GM12872 (cell line): ENCODE data around the gene EEF1AKMT2.
A peak's percentile ranks its signal among the peaks of the same experiment; 100 is the strongest.

Source experiments
- TF ChIP-seq, protein P1 (sequence below): IDR thresholded peaks from 3 replicates; pipeline ENCODE4 v1.5.1; 2011; ENCODE audit warnings: low read depth, mild to moderate bottlenecking, low read length, moderate library complexity; ENCODE audit not compliant: insufficient read depth

Gene EEF1AKMT2

DNA sequence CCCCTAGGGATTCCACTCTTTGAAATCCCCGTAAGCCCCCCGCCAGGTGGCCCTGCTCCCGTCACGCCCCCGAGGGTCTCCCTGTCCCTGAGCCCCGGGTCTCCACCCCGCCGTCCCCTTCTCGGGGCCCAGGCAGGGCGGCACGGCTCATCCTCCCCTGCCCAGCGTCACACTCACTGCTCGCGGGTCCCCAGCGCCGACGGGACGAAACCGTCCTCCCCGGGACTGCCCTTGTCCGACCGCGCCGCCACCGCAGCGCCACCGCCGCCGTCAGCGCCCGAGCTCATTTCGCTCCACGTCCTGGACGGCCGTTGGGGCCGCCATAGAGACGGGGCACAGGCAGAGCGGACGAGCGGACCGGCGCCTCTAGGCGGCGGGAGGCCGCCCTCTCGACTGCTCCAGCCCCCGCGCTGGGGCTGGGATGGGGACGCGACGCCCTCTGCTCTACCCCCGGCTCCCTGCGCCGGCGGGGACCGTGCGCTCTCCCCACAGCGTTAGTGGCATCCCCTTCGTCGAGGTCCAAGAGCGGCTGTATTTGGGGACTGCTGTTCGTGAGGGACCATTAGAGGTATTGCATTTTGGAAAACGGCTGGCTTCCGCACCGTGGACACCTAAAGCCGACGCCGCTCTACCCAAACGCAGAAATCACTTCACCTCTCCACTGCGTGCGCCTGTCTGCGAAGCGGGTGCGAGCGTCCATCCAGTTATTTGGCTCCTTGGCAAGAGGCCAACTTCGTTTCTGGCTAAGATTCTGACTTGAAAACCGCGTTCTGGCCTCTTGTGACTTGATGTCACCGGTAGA lies at the start of gene EEF1AKMT2:
Gene EEF1AKMT2 (minus strand): TSS at position 341 of the 802 bp plus-strand sequence. CDS start 54 bp downstream, at position 287.
- TF ChIP-seq, protein P1, sequence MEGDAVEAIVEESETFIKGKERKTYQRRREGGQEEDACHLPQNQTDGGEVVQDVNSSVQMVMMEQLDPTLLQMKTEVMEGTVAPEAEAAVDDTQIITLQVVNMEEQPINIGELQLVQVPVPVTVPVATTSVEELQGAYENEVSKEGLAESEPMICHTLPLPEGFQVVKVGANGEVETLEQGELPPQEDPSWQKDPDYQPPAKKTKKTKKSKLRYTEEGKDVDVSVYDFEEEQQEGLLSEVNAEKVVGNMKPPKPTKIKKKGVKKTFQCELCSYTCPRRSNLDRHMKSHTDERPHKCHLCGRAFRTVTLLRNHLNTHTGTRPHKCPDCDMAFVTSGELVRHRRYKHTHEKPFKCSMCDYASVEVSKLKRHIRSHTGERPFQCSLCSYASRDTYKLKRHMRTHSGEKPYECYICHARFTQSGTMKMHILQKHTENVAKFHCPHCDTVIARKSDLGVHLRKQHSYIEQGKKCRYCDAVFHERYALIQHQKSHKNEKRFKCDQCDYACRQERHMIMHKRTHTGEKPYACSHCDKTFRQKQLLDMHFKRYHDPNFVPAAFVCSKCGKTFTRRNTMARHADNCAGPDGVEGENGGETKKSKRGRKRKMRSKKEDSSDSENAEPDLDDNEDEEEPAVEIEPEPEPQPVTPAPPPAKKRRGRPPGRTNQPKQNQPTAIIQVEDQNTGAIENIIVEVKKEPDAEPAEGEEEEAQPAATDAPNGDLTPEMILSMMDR = peak; percentile 19; the same call in 1 of the 3 replicates

DNA sequence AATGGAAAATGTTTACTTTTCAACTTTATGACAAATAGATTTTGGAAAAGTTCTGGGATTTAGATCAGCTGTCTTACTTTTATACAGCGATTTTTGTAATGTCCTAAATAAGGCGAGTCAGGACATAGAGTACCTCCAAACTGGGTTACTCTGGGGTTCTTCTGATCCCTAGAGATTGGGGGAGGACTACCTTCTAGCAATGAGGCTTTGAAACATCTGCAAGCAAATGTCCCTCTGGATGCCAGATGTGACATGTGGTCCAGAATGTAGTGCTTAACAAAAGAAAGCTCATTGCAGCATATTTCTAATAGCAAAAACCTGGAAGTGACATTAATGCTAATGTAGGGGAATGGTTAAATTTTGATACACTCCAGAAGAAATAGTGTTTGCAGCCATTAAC lies 46.0 kb upstream of the EEF1AKMT2 start:
- TF ChIP-seq, protein P1 = no peak

DNA sequence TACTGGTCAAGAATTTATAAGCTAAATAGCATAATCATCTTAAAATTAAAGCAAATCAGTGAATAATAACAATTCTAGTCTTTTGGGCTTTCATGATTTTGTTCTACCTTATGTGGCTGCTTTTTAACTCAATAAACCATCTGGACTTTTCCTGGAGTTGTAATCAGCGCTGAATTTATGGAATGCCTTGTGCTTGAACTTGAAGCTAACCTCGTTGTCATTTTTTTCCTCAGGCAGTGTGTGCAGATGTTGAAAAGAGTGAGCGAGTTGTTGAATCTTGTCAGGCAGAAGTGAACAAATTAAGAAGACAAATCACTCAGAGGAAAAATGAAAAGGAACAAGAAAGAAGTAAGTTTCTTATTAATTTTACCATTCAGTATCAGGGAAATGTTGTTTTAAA lies 39.4 kb upstream of the EEF1AKMT2 start:
- TF ChIP-seq, protein P1 = no peak

DNA sequence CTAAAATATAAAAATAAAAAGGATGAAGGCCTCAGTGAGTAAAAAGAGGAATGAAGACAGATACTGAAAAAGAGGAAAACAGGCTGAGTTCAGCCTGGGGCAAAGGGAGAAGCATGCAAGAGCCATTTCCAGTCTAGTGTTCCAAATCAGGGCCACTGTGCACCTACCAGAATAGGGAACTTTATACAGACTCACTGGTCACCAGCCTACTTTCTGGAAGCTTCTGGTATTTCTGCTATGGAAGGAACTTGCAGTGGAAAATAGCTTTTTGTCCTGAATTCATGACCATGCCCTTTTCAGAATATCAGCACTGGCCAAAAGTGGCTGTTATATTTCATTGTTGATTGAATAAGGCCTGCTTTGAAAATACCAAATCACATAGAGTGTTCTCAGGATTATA lies 38.8 kb upstream of the EEF1AKMT2 start:
- TF ChIP-seq, protein P1 = no peak

DNA sequence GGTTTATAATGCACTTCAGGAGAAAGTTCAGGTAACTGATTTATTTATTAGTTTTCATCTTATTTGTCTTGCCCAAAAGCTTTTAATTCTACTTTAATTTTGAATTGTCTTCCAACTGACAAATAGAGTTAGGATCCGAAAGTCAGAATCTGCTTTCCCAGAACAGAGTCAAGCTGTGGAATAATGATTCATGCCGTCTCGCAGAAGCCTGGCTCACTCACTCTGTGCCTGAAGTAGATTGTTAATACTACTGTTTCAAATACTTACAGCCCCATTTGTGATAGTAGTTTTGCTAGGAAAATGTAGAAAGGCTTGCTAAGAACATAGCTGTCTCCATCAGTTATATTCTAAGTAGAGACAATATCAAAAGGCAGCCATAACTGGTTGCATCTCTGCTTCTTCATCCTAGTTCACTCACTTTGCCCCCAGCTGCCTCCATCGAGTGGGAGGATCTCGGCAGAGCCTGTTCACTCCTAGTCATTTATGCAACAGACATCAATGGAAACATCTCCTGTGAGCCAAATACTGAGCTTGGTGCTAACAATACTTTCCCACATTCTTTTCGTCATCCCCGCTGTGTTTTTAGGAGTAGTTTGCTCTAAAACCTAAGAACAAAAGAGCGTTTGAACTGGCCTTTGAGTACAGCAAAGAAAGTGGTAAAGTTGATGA lies 37.9 kb upstream of the EEF1AKMT2 start:
- TF ChIP-seq, protein P1 = no peak

DNA sequence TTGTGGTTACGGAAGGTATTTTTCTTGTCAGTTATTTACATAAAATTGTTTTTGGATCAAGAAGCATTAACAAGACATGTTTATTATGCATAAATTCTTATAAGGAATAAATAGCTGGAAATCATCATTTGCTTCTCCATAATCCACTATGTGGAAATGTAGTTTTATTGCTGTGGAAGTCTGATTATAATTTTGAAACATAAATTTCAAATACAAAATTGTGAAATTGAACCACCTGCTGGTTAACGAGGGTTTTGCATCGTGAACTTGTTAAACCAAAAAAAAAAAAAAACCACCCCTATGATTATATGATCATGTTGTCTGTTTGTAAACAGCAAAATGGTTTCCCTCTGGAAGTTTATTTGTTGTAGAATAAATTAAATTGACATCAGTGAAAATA lies 35.8 kb upstream of the EEF1AKMT2 start:
- TF ChIP-seq, protein P1 = peak; percentile 47; the same call in 2 of the 3 replicates

DNA sequence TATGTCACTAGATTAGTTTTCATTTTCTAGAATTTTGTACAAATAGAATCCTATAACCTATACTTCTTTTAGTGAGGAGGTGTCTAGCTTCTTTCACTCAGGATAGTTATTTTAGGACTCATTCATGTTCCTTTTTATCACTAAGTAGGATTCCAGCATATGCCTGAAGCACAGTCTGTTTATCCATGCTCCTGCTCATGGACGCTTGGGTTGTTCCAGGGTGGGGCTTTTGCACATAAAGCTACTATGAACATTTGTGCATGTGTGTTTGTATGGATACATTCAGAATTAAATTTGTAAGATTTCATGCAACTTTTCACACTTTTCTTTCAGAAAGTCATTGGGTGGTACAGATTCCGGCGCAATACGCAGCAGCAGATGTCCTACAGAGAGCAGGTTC lies 34.6 kb upstream of the EEF1AKMT2 start:
- TF ChIP-seq, protein P1 = no peak
